ENCODE results near the gene CARMIL1. TPM values are rescaled to one million over a fixed set of nuclear protein-coding genes. Genes with fewer than 3 reads are reported as not detected.
A peak's percentile ranks its signal among the peaks of the same experiment; 100 is the strongest.

Gene CARMIL1
- polyA plus RNA-seq, 1 of the 3 experiments (the other 2 are of a cell fraction): 1.7 TPM

- POLR2A ChIA-PET: no interaction called here
- DNase-seq: no peak
- H3K4me3 ChIP-seq (ENCODE audit: low read depth in 2 of 2, low read length in 1 of 2): no peak overlapping the region
- H3K79me2 ChIP-seq (ENCODE audit: insufficient read depth): no peaks in the 10 kb centered on the region
- CTCF ChIA-PET: interaction anchor here (1.4 kb wide), 2 partner anchors 21 to 312 kb away, joined by 3 to 4 read pairs; no protein-coding TSS in a partner anchor
- H3K27me3 ChIP-seq (ENCODE audit: insufficient read depth): no peaks in the 10 kb centered on the region
- no peaks in the 10 kb centered on the region for H3K36me3 ChIP-seq (replicated peaks in 1 of 2; ENCODE audit: control insufficient read depth in 1 of 2, insufficient read depth in 2 of 2, low read length in 1 of 2)
- no peak overlapping the region for H3K27ac ChIP-seq (ENCODE audit: low read depth in 2 of 2, low read length in 1 of 2)
- no peak overlapping the region for H3K4me2 ChIP-seq
- H2AFZ ChIP-seq (ENCODE audit: low read depth): no peak overlapping the region; the same call in 1 of the 2 replicates
- H4K20me1 ChIP-seq (ENCODE audit: insufficient read depth): no peaks in the 10 kb centered on the region
- peaks cover 0 to 6% of the 10 kb centered on the region in 2 experiments; a peak in 1 of 4 replicates for H3K4me1 ChIP-seq (ENCODE audit: control insufficient read depth in 1 of 2, insufficient read depth in 2 of 2, low read depth in 1 of 2, low read length in 1 of 2)
- no peaks in the 10 kb centered on the region; the same call in 1 of the 2 replicates for H3K9me3 ChIP-seq
- no peak overlapping the region for H3K9ac ChIP-seq
- H3F3A ChIP-seq (replicated peaks; ENCODE audit: insufficient read depth): peaks cover 23% of the 10 kb centered on the region
- H3K9me2 ChIP-seq: no peaks in the 10 kb centered on the region
- no peak for TF ChIP-seq PBX3 (IDR thresholded peaks at IDR 0.05)
- TF ChIP-seq MAX (IDR thresholded peaks at IDR 0.05; ENCODE audit: low read depth): no peak
- no peak for TF ChIP-seq ELF1 (IDR thresholded peaks at IDR 0.05)
- TF ChIP-seq RFX5 (IDR thresholded peaks at IDR 0.05; ENCODE audit: low read length): no peak
- no peak for TF ChIP-seq RAD21 (IDR thresholded peaks at IDR 0.05; ENCODE audit: low read length)
- no peak for TF ChIP-seq TEAD4 (IDR thresholded peaks at IDR 0.05; ENCODE audit: borderline replicate concordance, insufficient read depth)
- no peak for TF ChIP-seq RCOR1 (IDR thresholded peaks at IDR 0.05; ENCODE audit: low read length)
- TF ChIP-seq GABPA (IDR thresholded peaks at IDR 0.05; ENCODE audit: low read depth): no peak
Measured at GRCh38 chr6:25244865-25245264, 34.3 kb upstream of the CARMIL1 start.

- 76% methylated on average over 1 of the region's 1 CpG for WGBS (ENCODE audit: low lambda C conversion rate)
- DNase-seq: no peak
- H3K4me2 ChIP-seq: 0 out of 2 replicates have a peak overlapping the region, but pooled peaks have one; percentile 2
Measured at GRCh38 chr6:25248123-25248522, 31.1 kb upstream of the CARMIL1 start.

More at GRCh38 chr6:25248123-25248522, 31.1 kb upstream of the CARMIL1 start:
- Histone ChIP-seq H3K9me3 (no peaks in the 10 kb centered on the region; the same call in 1 of the 2 replicates), H3K27me3 (ENCODE audit: insufficient read depth) (no peaks in the 10 kb centered on the region), H3K79me2 (ENCODE audit: insufficient read depth) (no peaks in the 10 kb centered on the region), H3K4me3 (ENCODE audit: low read depth in 2 of 2, low read length in 1 of 2) (no peak overlapping the region), H3K9me2 (no peaks in the 10 kb centered on the region), H3K4me1 (ENCODE audit: control insufficient read depth in 1 of 2, insufficient read depth in 2 of 2, low read depth in 1 of 2, low read length in 1 of 2) (peaks cover 0 to 6% of the 10 kb centered on the region in 2 experiments; a peak in 1 of 4 replicates), H3K36me3 (replicated peaks in 1 of 2; ENCODE audit: control insufficient read depth in 1 of 2, insufficient read depth in 2 of 2, low read length in 1 of 2) (no peaks in the 10 kb centered on the region), H3F3A (replicated peaks; ENCODE audit: insufficient read depth) (peaks cover 23% of the 10 kb centered on the region), H3K9ac (peak overlapping the region; percentile 32; the same call in 1 of the 2 replicates), H3K27ac (ENCODE audit: low read depth in 2 of 2, low read length in 1 of 2) (peak overlapping the region in 1 of 2 experiments; percentile 89; a peak in 2 of 4 replicates), H4K20me1 (ENCODE audit: insufficient read depth) (no peaks in the 10 kb centered on the region), H2AFZ (ENCODE audit: low read depth) (no peak overlapping the region; the same call in 1 of the 2 replicates)
- TF ChIP-seq CHD2 (IDR thresholded peaks at IDR 0.05; ENCODE audit: low read length, partially characterized antibody) (no peak), EP300 (IDR thresholded peaks at IDR 0.05; ENCODE audit: borderline replicate concordance in 1 of 2, low read depth in 1 of 2, low read length in 1 of 2) (peak in 1 of 2 experiments; percentile 17; a peak in 1 of 4 replicates), PBX3 (IDR thresholded peaks at IDR 0.05) (peak; percentile 72), FOXM1 (IDR thresholded peaks at IDR 0.05; ENCODE audit: low read depth) (no peak), FOSL2 (IDR thresholded peaks at IDR 0.05; ENCODE audit: borderline replicate concordance, low read depth) (peak; percentile 60; the same call in 1 of the 2 replicates), RFX5 (IDR thresholded peaks at IDR 0.05; ENCODE audit: low read length) (no peak), JUND (IDR thresholded peaks at IDR 0.05) (peak; percentile 36; the same call in 1 of the 2 replicates), NFIC (IDR thresholded peaks at IDR 0.05; ENCODE audit: borderline replicate concordance) (no peak), TCF12 (IDR thresholded peaks at IDR 0.05) (peak; percentile 53)
- ChIA-PET CTCF (no interaction called here), POLR2A (no interaction called here)
